ENCODE measurements around the gene ZNF385B.

- TF ChIP-seq CTCF (IDR thresholded peaks at IDR 0.05) (no peak), POLR2A (IDR thresholded peaks at IDR 0.05; ENCODE audit: low read depth) (no peak)
Measured at GRCh38 chr2:179427065-179427464, 434.3 kb downstream of the ZNF385B start.

Measured in esophagus muscularis mucosa (tissue), 3 donors.